ENCODE data around the gene MYT1. TPM values are rescaled to one million over a fixed set of nuclear protein-coding genes. Genes with fewer than 3 reads are reported as not detected.

The MYT1 gene
- total and polyA plus RNA-seq, 2 of the 8 experiments (the other 6 are each of a cell fraction or from before 2014, with no cell fraction given) = 0.63 to 2.0 TPM

DNA sequence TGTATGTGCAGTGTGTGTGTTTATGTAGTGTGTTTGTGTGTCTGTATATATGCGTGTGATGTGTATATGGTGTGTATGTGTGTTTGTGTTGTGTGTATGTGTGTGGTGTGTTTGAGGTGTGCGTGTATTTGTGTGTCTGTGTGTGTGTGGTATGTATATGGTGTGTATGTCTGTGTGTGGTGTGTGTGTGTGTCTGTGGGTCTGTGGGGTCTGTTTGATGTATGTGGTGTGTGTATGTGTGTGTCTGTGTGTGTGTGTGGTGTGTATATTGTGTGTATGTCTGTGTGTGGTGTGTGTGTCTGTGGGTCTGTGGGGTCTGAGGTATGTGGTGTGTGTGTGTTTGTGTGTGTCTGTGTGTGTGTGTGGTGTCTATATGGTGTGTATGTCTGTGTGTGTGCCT, 10.8 kb upstream of the MYT1 start (continued):
- TF ChIP-seq CTBP2 (IDR thresholded peaks at IDR 0.05; ENCODE audit: borderline replicate concordance, insufficient read depth, insufficient read length, low read length) (no peak), ASH2L (IDR thresholded peaks at IDR 0.05; ENCODE audit: low read length) (no peak), GABPA (IDR thresholded peaks at IDR 0.05; ENCODE audit: borderline replicate concordance, insufficient read depth, low read length) (no peak), GTF2F1 (IDR thresholded peaks at IDR 0.05; ENCODE audit: borderline replicate concordance, low read depth, low read length) (no peak), SUZ12 (IDR thresholded peaks at IDR 0.05; ENCODE audit: low read length) (no peak), RNF2 (IDR thresholded peaks at IDR 0.05; ENCODE audit: borderline replicate concordance, low read depth, low read length, missing control alignments, poor library complexity, severe bottlenecking) (no peak)

Data from H1 (cell line).